SK-N-MC (cell line): ENCODE results near the gene DENND1B.

Source experiments
- EZH2 ChIP-seq: fragments of 200-600 bp; sonication (generic); IDR thresholded peaks from one replicate; pipeline ENCODE4 v1.6.1; 2017; ENCODE audit warnings: antibody characterized with exemption
- FOXP2 ChIP-seq: optimal IDR thresholded peaks from 2 replicates; pipeline ENCODE3; 2011; ENCODE audit warnings: mild to moderate bottlenecking, moderate library complexity; ENCODE audit not compliant: insufficient read depth; ENCODE audit errors: extremely low read length, control extremely low read depth
- POLR2AphosphoS5 ChIP-seq: IDR thresholded peaks from 2 replicates; pipeline ENCODE4 v1.6.1; 2012; ENCODE audit warnings: mild to moderate bottlenecking, low read depth, low read length, borderline replicate concordance

DNA sequence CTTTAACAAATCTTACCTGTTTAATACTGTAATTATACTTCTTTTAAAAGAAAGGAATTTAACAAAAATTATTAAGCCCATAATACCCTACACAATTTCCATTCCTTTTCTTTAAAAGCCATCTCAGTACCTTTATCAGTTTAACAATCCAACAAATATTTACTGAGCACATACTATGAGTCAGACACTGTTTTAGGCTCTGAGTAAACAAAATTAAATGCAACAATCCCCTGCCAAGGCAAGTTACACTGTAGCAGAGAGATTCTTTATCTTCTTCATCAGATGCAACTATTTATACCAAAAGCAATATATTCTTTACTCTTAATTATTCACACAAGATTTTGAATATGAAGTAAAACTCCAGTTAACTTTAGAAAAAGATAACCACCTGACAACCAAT, 12.0 kb downstream of the DENND1B start:
- no peak for TF ChIP-seq POLR2AphosphoS5
- no peak for TF ChIP-seq EZH2
- no peak for TF ChIP-seq FOXP2
